ENCODE measurements around the gene PROS1.
"Not testable (repeated sequence)": the region's sequence is repeated elsewhere in the genome, so short reads cannot be mapped to it uniquely, and the experiment has no call there.

The PROS1 gene

DNA sequence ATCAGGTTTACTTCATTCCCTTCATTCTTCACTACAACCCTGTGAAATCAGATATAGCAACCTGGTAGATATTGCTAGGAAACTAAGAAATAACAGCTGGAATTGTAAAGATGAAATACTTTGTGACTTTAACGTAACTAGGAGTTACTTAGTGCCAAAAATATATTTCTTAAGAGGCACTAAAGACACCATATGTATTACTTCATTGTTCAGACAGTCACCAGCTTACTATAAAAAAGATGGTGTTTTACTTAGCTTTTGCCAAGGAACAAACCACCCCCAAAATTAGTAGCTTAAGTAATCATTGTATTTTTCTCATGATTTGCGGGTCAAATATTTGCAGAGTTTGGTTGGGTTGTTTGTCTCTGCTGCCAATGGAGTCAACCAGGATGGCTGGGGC, 62.5 kb downstream of the PROS1 start:
- Histone ChIP-seq H3K9me3 (ENCODE audit: insufficient read depth, low read length) (peaks cover 11% of the 10 kb centered on the region; the same call in 1 of the 2 replicates), H3K27me3 (ENCODE audit: insufficient read depth, insufficient read length) (no peaks in the 10 kb centered on the region), H3K4me3 (ENCODE audit: insufficient read length, low read depth) (no peak overlapping the region), H3K36me3 (ENCODE audit: insufficient read depth, insufficient read length, low read length) (no peaks in the 10 kb centered on the region), H3K4me1 (ENCODE audit: insufficient read depth, insufficient read length) (no peaks in the 10 kb centered on the region), H3K9ac (ENCODE audit: insufficient read length, low read depth) (no peak overlapping the region)
- no peak for DNase-seq (ENCODE audit: low read depth, low spot score)
- TF ChIP-seq SUZ12 (IDR thresholded peaks at IDR 0.05; ENCODE audit: extremely low read depth, insufficient read depth, insufficient read length) (no peak), ZNF274 (IDR thresholded peaks at IDR 0.05; ENCODE audit: low read depth, low read length) (no peak), YY1 (IDR thresholded peaks at IDR 0.05; ENCODE audit: insufficient read depth, insufficient read length) (no peak)

DNA sequence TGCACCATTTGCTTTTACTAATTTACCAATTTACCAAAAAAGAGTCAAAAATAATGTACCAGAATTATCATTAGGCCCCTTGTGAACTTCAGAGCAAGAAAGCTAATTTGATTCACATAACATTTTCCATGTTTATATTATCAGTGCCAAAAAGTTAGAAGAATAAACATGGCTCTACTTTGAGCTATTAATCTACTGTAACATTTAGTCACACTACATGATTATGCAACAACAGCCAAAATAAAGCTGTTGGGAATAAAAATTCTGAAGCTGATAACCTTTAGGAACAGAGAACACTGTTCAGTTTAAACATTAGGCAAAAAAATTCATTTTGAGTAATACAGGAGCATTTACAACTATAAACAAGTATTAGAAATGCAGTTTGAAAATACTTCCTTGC, 63.6 kb downstream of the PROS1 start:
- DNase-seq (ENCODE audit: low read depth, low spot score): no peak
- Histone ChIP-seq H3K9me3 (ENCODE audit: insufficient read depth, low read length) (peaks cover 11% of the 10 kb centered on the region; the same call in 1 of the 2 replicates), H3K36me3 (ENCODE audit: insufficient read depth, insufficient read length, low read length) (no peaks in the 10 kb centered on the region), H3K4me1 (ENCODE audit: insufficient read depth, insufficient read length) (no peaks in the 10 kb centered on the region), H3K9ac (ENCODE audit: insufficient read length, low read depth) (no peak overlapping the region), H3K4me3 (ENCODE audit: insufficient read length, low read depth) (no peak overlapping the region), H3K27me3 (ENCODE audit: insufficient read depth, insufficient read length) (no peaks in the 10 kb centered on the region)
- TF ChIP-seq SUZ12 (IDR thresholded peaks at IDR 0.05; ENCODE audit: extremely low read depth, insufficient read depth, insufficient read length): no peak
- no peak for TF ChIP-seq ZNF274 (IDR thresholded peaks at IDR 0.05; ENCODE audit: low read depth, low read length)
- TF ChIP-seq YY1 (IDR thresholded peaks at IDR 0.05; ENCODE audit: insufficient read depth, insufficient read length): no peak

DNA sequence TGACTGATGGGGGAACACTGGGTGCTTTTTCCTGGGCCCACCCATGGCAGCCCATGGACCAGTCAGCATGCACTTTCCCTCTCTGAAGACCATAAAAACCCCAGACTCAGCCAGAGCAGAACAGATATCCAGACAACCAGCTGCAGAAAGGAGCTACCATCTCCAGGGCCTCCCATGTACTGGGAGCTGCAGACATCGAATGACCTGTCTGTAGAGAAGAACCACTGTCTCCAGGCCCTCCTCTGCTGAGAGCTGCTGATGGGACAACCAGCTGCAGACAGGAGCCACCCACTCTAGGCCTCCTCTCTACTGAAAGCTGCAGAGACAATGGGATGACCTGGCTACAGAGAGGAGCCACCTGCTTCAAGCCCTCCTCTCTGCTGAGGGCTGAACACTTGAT, 66.6 kb downstream of the PROS1 start:
- no peak overlapping the region for H3K4me3 ChIP-seq (ENCODE audit: insufficient read length, low read depth)
- H3K27me3 ChIP-seq (ENCODE audit: insufficient read depth, insufficient read length): no peaks in the 10 kb centered on the region
- no peak for TF ChIP-seq SUZ12 (IDR thresholded peaks at IDR 0.05; ENCODE audit: extremely low read depth, insufficient read depth, insufficient read length)
- TF ChIP-seq ZNF274 (IDR thresholded peaks at IDR 0.05; ENCODE audit: low read depth, low read length): no peak
- TF ChIP-seq YY1 (IDR thresholded peaks at IDR 0.05; ENCODE audit: insufficient read depth, insufficient read length): no peak
- no peak for DNase-seq (ENCODE audit: low read depth, low spot score)
- H3K36me3 ChIP-seq (ENCODE audit: insufficient read depth, insufficient read length, low read length): no peaks in the 10 kb centered on the region
- peaks cover 11% of the 10 kb centered on the region; the same call in 1 of the 2 replicates for H3K9me3 ChIP-seq (ENCODE audit: insufficient read depth, low read length)
- H3K4me1 ChIP-seq (ENCODE audit: insufficient read depth, insufficient read length): no peaks in the 10 kb centered on the region
- no peak overlapping the region for H3K9ac ChIP-seq (ENCODE audit: insufficient read length, low read depth)

DNA sequence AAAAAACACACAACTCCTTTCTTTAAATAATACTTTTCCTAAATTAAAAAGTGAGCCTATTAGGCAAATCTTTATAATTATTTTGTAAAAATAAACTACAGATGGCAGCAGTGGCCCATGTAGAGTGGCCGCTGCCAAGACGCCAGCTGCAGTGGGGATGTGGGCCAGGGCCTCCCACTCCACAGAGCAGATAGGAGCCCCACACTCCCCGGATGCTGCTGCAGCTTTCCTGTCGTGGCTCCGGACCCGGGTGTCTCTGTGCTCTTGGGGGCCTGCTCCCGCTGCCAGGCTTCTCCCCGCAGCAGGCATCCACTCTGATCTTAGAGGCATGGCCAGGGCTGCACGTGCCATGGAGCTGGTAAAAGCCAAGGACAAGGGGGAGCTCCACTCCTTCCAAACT, 67.5 kb downstream of the PROS1 start:
- TF ChIP-seq ZNF274 (IDR thresholded peaks at IDR 0.05; ENCODE audit: low read depth, low read length) (no peak), SUZ12 (IDR thresholded peaks at IDR 0.05; ENCODE audit: extremely low read depth, insufficient read depth, insufficient read length) (no peak), YY1 (IDR thresholded peaks at IDR 0.05; ENCODE audit: insufficient read depth, insufficient read length) (no peak)
- Histone ChIP-seq H3K9me3 (ENCODE audit: insufficient read depth, low read length) (peaks cover 11% of the 10 kb centered on the region; the same call in 1 of the 2 replicates), H3K36me3 (ENCODE audit: insufficient read depth, insufficient read length, low read length) (no peaks in the 10 kb centered on the region)

DNA sequence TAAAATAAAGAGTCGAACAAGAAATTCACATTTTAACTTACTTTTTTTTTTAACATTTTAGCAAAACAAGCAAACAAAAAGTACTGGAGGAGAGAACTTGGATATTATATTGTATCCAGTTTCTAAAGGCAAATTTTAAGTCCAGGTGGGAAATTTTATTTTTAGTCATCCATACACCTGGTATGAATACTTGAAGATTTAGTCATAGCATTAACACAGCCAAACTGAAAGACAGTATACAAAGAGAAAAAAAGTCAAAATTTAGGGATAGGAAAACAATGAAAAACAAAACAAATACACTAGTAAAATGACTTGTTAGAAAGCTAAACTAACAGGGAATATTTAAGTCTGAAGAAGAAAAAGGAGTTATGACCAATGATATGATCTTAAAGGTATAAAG, 69.1 kb downstream of the PROS1 start:
- DNase-seq (ENCODE audit: low read depth, low spot score): no peak
- H3K4me3 ChIP-seq (ENCODE audit: insufficient read length, low read depth): no peak overlapping the region
- H3K9me3 ChIP-seq (ENCODE audit: insufficient read depth, low read length): peaks cover 11% of the 10 kb centered on the region; the same call in 1 of the 2 replicates
- TF ChIP-seq ZNF274 (IDR thresholded peaks at IDR 0.05; ENCODE audit: low read depth, low read length): no peak
- no peak for TF ChIP-seq SUZ12 (IDR thresholded peaks at IDR 0.05; ENCODE audit: extremely low read depth, insufficient read depth, insufficient read length)
- TF ChIP-seq YY1 (IDR thresholded peaks at IDR 0.05; ENCODE audit: insufficient read depth, insufficient read length): no peak
- H3K4me1 ChIP-seq (ENCODE audit: insufficient read depth, insufficient read length): no peaks in the 10 kb centered on the region
- no peak overlapping the region for H3K9ac ChIP-seq (ENCODE audit: insufficient read length, low read depth)
- no peaks in the 10 kb centered on the region for H3K36me3 ChIP-seq (ENCODE audit: insufficient read depth, insufficient read length, low read length)
- no peaks in the 10 kb centered on the region for H3K27me3 ChIP-seq (ENCODE audit: insufficient read depth, insufficient read length)

More for the DNA sequence above, 67.5 kb downstream of the PROS1 start:
- no peaks in the 10 kb centered on the region for H3K4me1 ChIP-seq (ENCODE audit: insufficient read depth, insufficient read length)
- H3K27me3 ChIP-seq (ENCODE audit: insufficient read depth, insufficient read length): no peaks in the 10 kb centered on the region
- H3K9ac ChIP-seq (ENCODE audit: insufficient read length, low read depth): no peak overlapping the region
- no peak for DNase-seq (ENCODE audit: low read depth, low spot score)
- no peak overlapping the region for H3K4me3 ChIP-seq (ENCODE audit: insufficient read length, low read depth)

DNA sequence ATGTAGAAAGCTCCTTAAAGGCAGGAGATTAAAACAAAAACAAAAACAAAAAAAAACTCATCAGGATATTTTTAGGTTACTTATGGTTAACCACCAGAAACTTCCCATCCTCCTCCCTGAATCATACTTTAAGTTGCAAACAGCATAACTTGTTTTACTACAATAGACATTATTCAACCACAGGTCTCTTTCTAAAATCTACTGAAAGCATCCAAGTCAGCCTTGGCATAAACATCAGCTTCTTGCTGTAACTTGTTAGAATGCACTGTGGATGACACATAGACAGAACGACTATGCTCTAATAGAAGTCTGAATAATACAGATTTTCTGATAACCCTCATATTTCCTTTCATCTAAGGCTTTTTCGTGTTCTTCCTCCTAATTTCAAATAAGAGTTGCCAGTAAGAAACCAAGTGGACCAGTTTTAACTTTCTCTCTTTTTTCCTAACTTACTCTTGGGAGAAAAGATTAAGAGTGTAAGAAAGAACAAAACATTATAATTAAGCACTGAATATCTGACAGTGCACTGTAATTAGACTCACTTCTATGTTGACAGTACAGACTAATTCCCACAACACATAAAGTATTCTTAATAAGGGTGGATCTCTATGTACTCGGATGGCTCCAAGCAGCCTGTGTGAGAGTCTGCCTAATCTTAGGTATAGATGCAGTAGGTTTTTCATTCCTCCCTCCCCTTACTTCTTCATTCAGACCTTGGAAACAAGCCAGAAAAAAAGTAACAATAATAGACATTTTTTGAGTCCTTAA, 95.3 kb downstream of the PROS1 start:
- not testable (repeated sequence) for H3K27me3 ChIP-seq (ENCODE audit: insufficient read depth, insufficient read length); H3K4me1 ChIP-seq (ENCODE audit: insufficient read depth, insufficient read length); H3K36me3 ChIP-seq (ENCODE audit: insufficient read depth, insufficient read length, low read length); H3K9ac ChIP-seq (ENCODE audit: insufficient read length, low read depth); DNase-seq (ENCODE audit: low read depth, low spot score); H3K9me3 ChIP-seq (ENCODE audit: insufficient read depth, low read length); H3K4me3 ChIP-seq (ENCODE audit: insufficient read length, low read depth)

DNA sequence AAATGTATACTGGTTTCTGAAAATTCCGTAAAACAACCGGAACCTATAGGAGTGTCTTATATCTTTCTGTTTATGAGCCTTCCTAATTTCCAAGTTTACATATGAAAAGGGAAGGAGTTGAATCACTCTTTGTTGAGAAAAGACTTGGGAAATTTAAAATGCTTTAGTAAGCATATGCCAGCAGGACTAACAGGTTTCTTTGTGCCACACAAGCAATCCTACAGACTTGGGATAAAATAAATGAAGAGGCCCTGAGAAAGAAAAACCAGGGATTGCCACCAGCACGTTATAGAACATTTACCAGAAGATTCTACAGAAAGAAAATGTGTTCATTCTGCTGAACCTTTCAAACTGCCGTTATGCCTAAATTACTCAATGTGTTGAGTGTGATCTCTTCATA, 96.3 kb downstream of the PROS1 start:
- not testable (repeated sequence) for H3K4me3 ChIP-seq (ENCODE audit: insufficient read length, low read depth); DNase-seq (ENCODE audit: low read depth, low spot score); H3K27me3 ChIP-seq (ENCODE audit: insufficient read depth, insufficient read length); H3K9ac ChIP-seq (ENCODE audit: insufficient read length, low read depth); H3K4me1 ChIP-seq (ENCODE audit: insufficient read depth, insufficient read length); H3K36me3 ChIP-seq (ENCODE audit: insufficient read depth, insufficient read length, low read length); H3K9me3 ChIP-seq (ENCODE audit: insufficient read depth, low read length)

DNA sequence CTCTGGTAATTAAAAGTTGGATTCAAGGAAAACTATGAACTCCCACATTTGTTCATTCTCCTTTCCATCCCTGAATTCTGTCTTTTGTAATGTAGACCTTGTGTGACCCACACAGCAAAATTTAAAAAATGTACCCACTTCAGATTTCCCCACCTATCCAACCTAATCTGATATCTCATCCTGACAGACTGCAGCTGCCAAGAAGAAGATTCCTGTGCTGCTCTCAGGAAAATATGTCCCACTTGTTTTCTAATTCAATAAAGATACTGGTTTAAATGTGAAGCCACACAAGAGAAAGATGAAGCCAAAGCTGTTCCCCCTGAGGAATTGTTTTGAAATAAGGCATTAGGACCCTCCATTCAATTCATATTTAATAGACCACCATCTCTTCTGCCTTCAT, 100.3 kb downstream of the PROS1 start:
- H3K4me1 ChIP-seq (ENCODE audit: insufficient read depth, insufficient read length); H3K36me3 ChIP-seq (ENCODE audit: insufficient read depth, insufficient read length, low read length); H3K9me3 ChIP-seq (ENCODE audit: insufficient read depth, low read length); H3K4me3 ChIP-seq (ENCODE audit: insufficient read length, low read depth); H3K9ac ChIP-seq (ENCODE audit: insufficient read length, low read depth); H3K27me3 ChIP-seq (ENCODE audit: insufficient read depth, insufficient read length); DNase-seq (ENCODE audit: low read depth, low spot score): not testable (repeated sequence)

All from NT2/D1 (cell line).